GM10248 (cell line): Measurements from ENCODE around the gene AFG1L.

Experiments used
- CTCF ChIA-PET: fragments of 300-600 bp; sonication (Branson Sonifier 250); formaldehyde crosslinking; extraction: SDS; loops from one replicate; lab custom pipeline; 2021; ENCODE audit warnings: antibody characterized with exemption; lab: Yijun Ruan, JAX
- POLR2A ChIA-PET: fragments of 350-650 bp; sonication (Branson Sonifier 250); formaldehyde crosslinking; extraction: SDS; loops from one replicate; lab custom pipeline; 2020; ENCODE audit warnings: antibody characterized with exemption; lab: Yijun Ruan, JAX
- DNase-seq: peaks from one replicate; pipeline ENCODE4 v3.0.0; 2012; ENCODE audit errors: extremely low spot score
- CTCF ChIP-seq: IDR thresholded peaks from 2 replicates; pipeline ENCODE4 v1.5.1; 2012; ENCODE audit warnings: mild to moderate bottlenecking, low read depth; ENCODE audit errors: extremely low read depth, missing control alignments, control extremely low read depth

Gene AFG1L

GRCh38 chr6:108355120-108355519, 60.3 kb downstream of the AFG1L start:
- TF ChIP-seq CTCF, result no peak
- ChIA-PET CTCF (interaction anchor here (1.6 kb wide), 1 partner anchor 13 kb away, joined by 6 read pairs; no protein-coding TSS in a partner anchor), POLR2A (no interaction called here)
- no peak for DNase-seq

GRCh38 chr6:108355890-108356289, 61.0 kb downstream of the AFG1L start:
- no peak for DNase-seq
- no peak for TF ChIP-seq CTCF
- ChIA-PET POLR2A (no interaction called here), CTCF (interaction anchor here (1.1 to 1.6 kb wide), 2 partner anchors 12 to 18 kb away, joined by 3 to 6 read pairs; no protein-coding TSS in a partner anchor)

- no peak for TF ChIP-seq CTCF
- DNase-seq, result no peak
- POLR2A ChIA-PET, result no interaction called here
- CTCF ChIA-PET, result interaction anchor here (0.9 to 1.0 kb wide), 3 partner anchors 8 to 105 kb away, joined by 3 to 5 read pairs (median 4); no protein-coding TSS in a partner anchor
Measured at GRCh38 chr6:108359901-108360882, 65.3 kb downstream of the AFG1L start.

GRCh38 chr6:108360919-108361311, 66.1 kb downstream of the AFG1L start:
- ChIA-PET CTCF (no interaction called here), POLR2A (interaction anchor here (0.5 kb wide), 1 partner anchor 120 kb away, joined by 4 read pairs; no protein-coding TSS in a partner anchor)
- no peak for DNase-seq
- TF ChIP-seq CTCF, result no peak

- ChIA-PET POLR2A (interaction anchor here (0.5 kb wide), 1 partner anchor 120 kb away, joined by 4 read pairs; no protein-coding TSS in a partner anchor), CTCF (no interaction called here)
- TF ChIP-seq CTCF, result no peak
- DNase-seq, result no peak
Measured at GRCh38 chr6:108361312-108361932, 66.6 kb downstream of the AFG1L start.

- CTCF ChIA-PET, result no interaction called here
- DNase-seq, result no peak
- TF ChIP-seq CTCF, result no peak
- POLR2A ChIA-PET, result no interaction called here
Measured at GRCh38 chr6:108362455-108362854, 67.6 kb downstream of the AFG1L start.
